Right ventricle myocardium inferior (tissue), 1 donor: ENCODE data around the gene REV3L. TPM values are rescaled to one million over a fixed set of nuclear protein-coding genes. Genes with fewer than 3 reads are reported as not detected.

Experiments used
- ATAC-seq: fragments of 200-7000 bp; cut with Tn5 transposase; one replicate; pipeline ENCODE4 v1.9.1; 2020; ENCODE audit warnings: mild to moderate bottlenecking, moderate library complexity
- DNase-seq: peaks from one replicate; pipeline ENCODE4 v3.0.0; 2021; ENCODE audit errors: missing footprints
- intact Hi-C: fragments of 100-400 bp; cut with DNase I; formaldehyde crosslinking; loops from one replicate; pipeline ENCODE4 v1.11.0; 2022
- total RNA-seq: library from RNA; stranded (reverse); fragmentation: NEBNext Ultra II Directional; extraction: Animal tissue kit (Norgen Biotek cat#: 25700); gene quantifications from one replicate; pipeline ENCODE4 v1.2.1, GENCODE V29; 2021
- donor health status: DM: no; HTN: yes; CAD: no; lungs with severe emphysema.

The REV3L gene
- total RNA-seq, 1 donor from 2014 or later: 16.7 TPM

DNA sequence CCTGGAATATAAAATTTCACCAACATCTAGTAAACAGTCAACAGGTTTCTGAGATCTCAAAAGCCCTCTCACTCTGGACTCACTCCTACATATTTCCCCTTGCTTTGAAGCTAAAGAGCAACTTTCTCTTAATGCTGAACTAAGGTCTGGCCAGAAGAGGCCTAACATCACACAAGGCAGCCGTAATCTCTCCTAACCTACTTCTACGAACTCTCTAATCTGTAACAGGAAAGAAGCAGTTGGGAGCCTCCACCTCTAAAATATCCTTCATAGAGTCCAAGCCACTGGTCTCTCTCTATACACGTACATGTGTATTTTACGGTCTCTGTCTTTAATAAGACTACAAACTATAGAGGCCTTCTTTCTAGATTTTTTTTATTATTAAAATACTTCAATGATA is 72.0 kb downstream of the REV3L start:
- peak; percentile 23 for ATAC-seq
- intact Hi-C loops: loop anchor here (10.0 kb wide), 1 partner anchor 64 kb away; no protein-coding TSS in a partner anchor

DNA sequence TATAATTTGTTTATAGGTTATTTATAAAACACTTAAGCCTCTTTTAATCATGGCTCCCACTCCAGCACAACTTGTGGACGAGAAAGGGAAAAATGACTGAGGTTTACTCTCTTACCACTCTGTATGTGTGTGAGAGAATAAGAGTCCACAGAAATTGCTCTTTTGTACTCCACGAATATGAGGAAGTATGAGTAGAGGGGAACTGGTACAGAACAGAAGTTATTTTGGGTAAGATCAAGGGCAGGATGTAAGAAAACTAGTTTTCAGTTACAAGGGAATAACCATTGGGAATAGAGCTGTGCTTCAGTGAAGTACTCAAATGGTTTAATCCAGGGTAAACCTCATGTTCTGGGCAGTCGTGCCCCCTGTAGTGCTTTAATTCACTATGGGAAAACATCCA is 72.6 kb downstream of the REV3L start:
- intact Hi-C loops: loop anchor here (10.0 kb wide), 1 partner anchor 64 kb away; no protein-coding TSS in a partner anchor
- ATAC-seq (peak; percentile 39), DNase-seq (no peak)

More for the DNA sequence above, 72.0 kb downstream of the REV3L start:
- no peak for DNase-seq

DNA sequence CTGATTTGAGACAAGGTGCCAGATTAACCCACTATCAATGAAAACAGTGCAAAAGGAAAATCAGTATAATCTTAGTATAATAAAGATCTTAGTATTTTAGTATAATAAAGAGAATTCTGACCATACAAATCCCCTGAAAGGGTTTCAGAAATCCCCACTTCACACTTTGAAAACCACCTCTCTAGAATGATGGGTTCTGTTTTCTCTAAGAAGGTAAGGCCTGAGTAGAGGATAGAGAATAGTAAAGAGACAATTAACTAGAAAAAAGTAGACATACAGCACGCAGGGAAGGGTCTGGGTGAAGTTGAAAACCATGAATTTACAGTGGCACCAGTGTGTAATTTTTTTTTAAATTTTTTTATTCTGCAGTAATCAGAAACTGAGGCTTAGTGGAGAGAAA is 73.6 kb downstream of the REV3L start:
- ATAC-seq (no peak), DNase-seq (no peak)
- intact Hi-C loops: no loop called here

DNA sequence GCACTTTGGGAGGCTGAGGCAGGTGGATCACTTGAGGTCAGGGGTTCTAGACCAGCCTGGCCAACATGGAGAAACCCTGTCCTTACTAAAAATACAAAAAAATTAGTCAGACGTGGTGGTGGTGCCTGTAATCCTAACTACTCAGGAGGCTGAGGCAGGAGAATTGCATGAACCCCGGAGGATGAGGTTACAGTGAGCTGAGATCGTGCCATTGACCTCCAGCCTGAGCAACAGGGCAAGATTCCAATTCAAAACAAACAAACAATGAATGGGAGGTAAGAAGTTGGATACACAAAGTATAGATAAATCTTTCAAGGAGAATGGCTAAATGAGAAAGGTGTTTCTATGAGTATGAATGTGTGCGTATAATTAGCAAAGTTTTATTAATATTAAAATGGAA is 75.3 kb downstream of the REV3L start:
- no peak for DNase-seq
- no peak for ATAC-seq
- intact Hi-C loops: no loop called here

DNA sequence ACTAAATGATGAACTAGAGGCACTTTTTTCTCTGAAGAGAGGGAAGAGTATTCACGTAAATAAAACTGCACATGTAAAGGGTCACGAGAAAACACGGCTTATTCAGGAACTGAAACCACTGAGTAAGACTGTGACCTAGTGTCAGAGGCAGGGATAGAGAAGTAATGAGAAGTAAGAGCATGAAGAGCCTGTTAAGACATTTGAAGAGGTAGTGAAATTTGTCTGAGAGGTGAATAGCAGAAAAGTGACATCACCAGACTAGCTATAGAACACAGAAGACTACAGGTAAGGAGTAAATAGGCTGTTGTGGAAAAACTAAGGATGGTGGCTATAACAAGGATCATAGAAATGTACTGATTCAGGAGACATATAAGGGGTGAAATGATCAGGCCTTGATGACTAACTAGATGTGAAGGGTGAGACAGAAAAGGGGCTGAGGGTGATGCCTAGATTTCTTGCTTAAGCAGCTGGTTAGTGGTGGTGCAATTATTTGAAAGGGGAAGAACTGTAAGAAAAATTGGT is 76.8 kb downstream of the REV3L start:
- intact Hi-C loops: no loop called here
- ATAC-seq (peak; percentile 63), DNase-seq (no peak)

DNA sequence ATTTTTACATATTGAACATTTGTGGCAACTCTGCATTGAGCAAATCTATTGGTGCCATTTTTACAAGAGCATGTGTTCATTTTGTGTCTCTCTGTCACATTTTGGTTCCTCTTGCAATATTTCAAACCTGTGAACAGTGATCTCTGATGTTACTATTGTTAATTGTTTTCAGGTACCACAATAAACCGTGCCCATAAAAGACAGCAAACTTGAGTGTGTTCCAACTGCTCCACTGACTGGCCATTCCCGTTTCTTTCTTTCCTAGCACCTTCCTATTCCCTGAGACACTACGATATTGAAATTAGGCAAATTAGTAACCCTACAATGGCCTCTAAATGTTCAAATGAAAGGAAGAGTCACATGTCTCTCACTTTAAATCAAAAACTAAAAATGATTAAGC is 79.6 kb downstream of the REV3L start:
- DNase-seq (no peak), ATAC-seq (no peak)
- intact Hi-C loops: no loop called here

DNA sequence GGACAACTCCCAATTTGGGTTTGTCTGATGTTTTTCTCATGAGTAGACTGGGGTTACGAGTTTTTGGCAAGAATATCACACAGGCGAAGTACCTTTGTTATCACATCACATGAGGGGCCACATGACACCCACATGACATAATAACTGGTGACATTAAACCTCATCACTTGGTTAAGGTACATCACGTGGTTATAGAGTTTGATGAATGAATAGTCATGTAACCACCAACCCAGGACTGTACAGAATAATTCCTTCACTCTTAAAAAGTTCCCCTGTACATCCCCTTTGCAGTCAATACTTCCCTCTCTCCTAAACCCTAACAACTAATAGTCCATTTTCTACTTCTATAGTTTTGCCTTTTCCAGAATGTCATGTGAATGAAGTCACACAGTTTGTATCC is 83.4 kb downstream of the REV3L start:
- intact Hi-C loops: no loop called here
- DNase-seq: no peak
- ATAC-seq: no peak

DNA sequence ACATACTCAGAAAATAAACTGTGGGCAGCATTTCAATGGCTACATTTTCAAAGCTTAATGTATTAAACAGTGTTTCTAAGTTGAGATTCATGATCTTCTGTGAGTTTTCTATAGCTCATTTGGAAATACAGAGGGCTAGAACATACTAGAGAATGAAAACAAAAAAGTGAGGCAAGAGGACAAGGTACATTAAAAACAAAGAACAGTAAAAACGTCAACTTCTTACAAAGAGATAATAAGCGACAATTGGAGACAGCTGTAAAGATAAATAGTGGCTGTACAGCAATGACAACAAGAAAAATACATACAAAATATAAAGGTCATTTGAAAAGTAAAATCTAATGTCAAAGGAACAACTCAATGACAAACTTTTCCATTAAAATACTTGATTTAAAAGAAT is 94.3 kb downstream of the REV3L start:
- intact Hi-C loops: no loop called here
- no peak for ATAC-seq

DNA sequence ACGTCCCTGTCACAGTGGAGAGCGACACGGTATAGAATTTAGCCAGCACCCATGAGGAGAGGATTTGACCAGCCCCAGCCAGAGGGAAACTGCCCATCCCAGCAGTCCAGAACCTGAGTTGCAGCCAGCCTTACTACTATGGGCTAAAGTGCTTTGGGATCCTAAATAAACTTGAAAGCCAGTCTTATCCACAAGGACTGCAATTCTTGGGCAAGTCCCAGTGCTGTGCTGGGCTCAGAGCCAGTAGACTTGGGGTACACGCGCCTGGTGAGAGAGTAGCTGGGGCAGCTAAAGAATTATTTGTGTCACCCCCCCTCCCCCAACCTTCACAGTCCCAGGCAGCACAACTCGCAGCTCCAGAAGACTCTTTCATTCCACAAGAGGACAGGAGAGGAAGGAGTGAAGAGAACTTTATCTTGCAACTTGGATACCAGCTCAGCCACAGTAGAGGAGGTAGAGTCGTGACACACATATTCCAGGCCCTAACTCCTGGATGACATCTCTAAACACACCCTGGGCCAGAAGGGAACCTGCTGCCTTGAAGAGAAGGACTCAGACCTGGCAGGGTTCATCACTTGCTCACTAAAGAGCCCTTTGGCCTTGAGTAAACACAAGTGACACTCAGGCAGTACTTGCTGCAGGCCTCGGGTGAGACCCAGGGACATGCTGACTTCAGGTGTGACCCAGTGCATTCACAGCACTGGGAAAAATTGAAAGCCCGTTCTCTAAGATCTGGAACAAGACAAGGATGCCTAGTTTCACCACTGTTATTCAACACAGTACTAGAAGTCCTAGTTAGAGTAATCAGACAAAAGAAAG is 100.3 kb downstream of the REV3L start:
- intact Hi-C loops: no loop called here
- DNase-seq: no peak

More for the DNA sequence above, 94.3 kb downstream of the REV3L start:
- DNase-seq: no peak

DNA sequence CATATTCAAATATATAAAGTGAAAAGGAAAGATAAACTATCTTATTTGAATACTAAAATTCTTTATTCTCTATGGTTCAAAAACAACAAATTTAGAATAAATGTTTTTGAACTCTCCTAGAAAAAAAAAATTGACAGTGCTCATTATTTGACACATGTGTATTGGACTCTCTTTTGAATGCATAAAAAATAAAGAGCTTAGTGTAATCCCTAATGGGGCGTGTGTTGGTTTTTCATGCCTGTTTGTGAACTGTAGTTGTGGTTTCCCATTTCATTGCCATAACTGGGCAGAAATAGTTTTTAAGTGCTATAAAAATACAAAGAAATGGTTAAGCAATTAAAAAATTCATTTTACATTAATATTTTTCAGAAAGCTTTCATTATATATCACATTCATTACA is 101.3 kb downstream of the REV3L start:
- DNase-seq: no peak
- no peak for ATAC-seq
- intact Hi-C loops: no loop called here

More for the DNA sequence above, 100.3 kb downstream of the REV3L start:
- ATAC-seq: peak; percentile 57

DNA sequence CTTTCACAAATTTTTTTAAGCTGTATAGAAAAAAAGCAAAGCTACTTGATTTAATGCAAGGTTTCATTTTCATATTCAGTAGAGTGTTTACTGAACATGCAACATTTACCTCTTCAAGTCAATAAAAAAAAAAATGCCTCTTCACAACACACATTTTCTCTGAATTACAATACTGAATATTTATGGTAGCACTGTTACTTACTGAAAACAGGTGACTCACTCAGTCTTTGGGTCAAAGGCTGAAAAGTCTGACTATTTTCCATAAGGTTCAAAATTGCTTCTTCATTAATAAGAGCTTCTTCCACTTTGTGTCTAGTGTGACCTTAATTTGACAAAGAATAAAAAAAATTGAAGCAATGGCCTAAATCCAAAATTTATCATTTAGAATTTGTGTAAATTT is 101.9 kb downstream of the REV3L start:
- DNase-seq (no peak), ATAC-seq (no peak)
- intact Hi-C loops: no loop called here

DNA sequence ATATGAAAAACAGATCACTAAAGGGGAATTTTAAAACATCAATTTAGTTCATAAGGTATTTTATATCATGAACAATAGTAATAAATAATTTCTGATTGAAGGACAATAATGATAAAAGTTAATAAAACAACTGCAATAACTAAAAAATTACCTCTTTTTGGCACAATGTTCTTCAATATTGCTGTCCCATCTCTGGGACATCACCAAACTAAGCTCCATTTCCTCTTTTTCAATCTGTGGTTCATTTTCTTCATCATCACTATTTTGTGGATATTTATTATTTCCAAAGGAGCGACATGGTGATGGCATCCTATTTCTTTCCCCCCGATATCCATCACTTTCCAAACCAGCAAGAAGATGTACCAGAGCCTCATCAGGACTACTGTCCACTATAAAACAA is 103.2 kb downstream of the REV3L start:
- DNase-seq (no peak), ATAC-seq (no peak)
- intact Hi-C loops: loop anchor here (10.0 kb wide), 1 partner anchor 95 kb away; no protein-coding TSS in a partner anchor

DNA sequence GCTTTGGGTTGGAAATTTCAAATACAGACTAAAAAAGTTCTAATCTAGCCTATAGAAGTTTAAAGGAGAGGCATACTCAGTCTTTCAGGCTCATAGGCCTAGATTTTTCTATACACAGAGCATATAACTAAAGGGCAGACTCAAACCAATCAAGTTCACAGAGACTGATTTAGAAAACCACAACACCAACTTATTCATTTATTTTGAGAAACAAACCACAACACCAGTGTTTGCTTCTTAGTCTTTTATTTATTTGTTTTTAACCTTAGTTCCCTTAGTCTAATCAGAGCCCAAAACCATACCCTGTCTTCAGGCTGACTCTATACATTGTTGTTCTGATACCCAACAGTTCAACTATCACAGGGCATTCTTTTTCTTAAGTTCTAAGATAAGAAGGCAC is 103.7 kb downstream of the REV3L start:
- no peak for ATAC-seq
- intact Hi-C loops: loop anchor here (10.0 kb wide), 1 partner anchor 95 kb away; no protein-coding TSS in a partner anchor
- DNase-seq: no peak

DNA sequence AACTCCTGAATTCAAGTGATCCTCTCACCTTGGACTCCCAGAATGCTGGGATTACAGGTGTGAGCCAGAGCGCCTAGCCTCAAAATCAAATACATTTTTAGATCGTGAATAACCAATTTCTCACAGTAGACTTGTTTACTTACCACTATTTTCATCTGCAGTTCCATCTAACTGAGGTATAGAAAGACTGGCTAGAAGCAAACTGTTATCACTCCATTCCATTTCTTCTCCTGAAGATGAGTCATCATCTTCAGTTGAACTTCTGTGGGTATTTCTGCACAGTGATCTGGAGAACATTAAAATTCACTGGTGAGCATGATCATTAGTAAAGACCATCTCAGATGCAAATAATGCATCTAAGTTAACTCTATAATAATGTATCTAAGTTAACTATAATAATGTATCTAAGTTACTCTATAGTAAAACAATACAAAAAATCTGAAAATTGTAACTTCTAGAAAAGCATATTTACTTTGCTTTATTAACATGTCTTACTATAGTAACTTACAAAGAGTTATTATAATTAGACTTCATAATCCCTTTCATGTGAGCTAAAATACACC is 105.4 kb downstream of the REV3L start:
- ATAC-seq (no peak), DNase-seq (no peak)
- intact Hi-C loops: loop anchor here (10.0 kb wide), 1 partner anchor 97 kb away; no protein-coding TSS in a partner anchor

DNA sequence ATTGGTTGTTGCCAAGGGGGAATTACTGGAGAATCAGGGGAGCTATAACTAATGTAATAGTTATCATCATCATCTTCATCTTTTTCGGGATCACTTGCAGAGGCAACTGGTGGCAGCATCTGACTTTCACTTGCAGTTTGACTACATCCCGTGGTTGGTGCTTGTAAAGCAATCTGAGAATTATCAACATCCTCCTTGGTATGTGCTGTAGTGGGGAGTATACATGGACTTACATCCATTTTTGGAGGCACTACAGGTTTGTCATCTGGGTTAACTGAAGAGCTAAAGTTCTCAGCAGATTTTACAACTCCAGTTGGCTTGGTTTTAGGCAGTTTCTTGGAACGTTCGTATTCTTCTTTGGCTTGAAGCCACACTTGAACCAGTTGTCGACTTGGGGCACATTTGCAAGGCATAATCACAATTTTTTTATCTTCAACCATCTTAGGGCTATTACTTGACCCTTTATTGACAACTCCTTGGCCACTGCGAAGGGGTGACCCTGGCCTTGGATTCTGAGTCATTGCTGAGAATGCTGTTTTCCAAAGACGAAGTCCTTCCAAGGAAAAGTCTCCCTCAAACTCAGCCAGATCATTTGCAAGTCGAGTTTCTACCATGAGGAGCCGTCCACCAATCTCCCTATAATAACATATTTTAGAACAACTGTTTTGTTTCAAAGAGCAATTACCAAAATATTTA is 115.5 kb downstream of the REV3L start:
- intact Hi-C loops: loop anchor here (10.0 kb wide), 1 partner anchor 277 kb away; no protein-coding TSS in a partner anchor
- DNase-seq (no peak), ATAC-seq (no peak)

DNA sequence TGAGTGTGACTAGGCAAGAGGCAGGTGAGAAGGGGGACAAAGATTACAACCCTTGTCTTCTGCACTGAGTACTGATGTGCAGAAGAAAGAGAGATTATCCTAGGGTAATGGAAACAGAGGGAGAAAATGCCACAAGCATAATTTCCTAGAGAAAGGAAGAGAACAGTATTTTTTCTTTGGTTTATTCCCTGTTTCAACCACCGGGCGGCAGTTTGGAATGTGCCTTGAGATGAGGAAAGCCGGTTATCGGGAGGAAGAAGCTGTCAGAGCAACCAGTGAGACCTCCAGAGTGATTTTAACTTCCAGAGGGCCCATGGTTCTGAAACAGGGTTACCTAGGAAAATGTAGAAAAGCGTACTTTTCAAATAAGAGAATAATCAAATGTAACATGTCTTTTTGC is 121.4 kb downstream of the REV3L start:
- ATAC-seq: no peak
- intact Hi-C loops: loop anchor here (10.0 kb wide), 1 partner anchor 283 kb away; no protein-coding TSS in a partner anchor
- no peak for DNase-seq

DNA sequence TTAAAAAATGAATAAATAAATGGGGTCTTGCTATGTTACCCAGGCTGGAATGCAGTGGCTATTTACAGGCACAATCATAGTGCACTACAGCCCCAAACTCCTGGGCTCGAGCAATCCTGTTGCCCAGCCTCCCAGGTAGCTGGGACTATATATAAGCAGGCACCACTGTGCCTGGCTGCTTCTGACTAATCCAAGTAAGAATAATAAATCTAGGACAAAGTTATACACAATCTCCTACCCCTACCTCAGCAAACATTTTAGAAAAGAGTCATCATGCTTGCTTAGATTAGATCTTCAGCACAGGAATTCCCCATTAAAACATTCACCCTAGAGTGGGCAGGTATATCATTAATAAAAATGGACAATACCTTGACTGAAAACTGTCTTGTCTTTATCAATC is 124.6 kb downstream of the REV3L start:
- intact Hi-C loops: no loop called here
- no peak for ATAC-seq
- no peak for DNase-seq

DNA sequence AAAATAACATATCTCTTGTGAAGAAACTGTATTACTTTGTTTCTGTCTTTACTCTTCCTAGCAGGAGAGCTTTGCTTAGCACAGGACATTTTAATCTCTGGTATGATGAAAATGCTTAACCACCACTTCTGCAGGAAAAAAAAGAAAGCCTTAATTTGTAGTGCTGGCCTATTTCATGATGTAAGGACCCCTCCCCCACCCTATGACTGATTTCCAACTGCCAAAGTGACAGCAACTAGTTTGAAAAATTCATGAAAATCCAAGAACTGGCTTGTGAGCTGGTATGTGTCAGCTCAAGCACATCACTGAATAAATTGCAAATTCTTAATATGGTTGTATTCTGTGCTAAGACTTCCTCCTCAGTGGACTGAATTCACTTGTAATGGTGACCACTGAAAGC is 125.3 kb downstream of the REV3L start:
- ATAC-seq: no peak
- intact Hi-C loops: no loop called here
- DNase-seq: no peak

DNA sequence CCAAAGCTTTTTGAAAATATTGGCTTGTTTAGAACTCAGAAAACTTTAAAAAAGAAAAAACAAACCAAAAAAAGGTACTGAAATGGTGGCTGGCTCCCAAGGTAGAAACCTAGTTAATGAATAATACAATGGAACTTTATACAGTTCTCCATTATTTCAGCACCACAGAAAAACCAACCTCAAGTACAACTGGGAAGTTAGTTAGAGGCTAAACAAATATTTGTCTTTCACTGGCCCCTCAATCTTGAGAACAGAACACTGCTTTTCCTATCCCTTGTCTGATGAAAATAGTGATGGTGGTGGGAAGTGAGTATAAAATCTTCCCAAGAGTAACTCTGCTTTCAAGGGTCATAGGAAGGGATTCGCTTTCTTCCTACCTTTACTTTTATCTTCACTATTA is 126.5 kb downstream of the REV3L start:
- intact Hi-C loops: no loop called here
- ATAC-seq: no peak
- DNase-seq: no peak
